Amniotic epithelial cell (primary cell): ENCODE measurements around the gene PDE2A.

Experiments
- DNase-seq: peaks from one replicate; pipeline ENCODE4 v3.0.0-alpha.2; 2010; ENCODE audit warnings: low read depth

Gene PDE2A

GRCh38 chr11:72682858-72683243 lies 8.6 kb upstream of the PDE2A start:
- no peak for DNase-seq

DNA sequence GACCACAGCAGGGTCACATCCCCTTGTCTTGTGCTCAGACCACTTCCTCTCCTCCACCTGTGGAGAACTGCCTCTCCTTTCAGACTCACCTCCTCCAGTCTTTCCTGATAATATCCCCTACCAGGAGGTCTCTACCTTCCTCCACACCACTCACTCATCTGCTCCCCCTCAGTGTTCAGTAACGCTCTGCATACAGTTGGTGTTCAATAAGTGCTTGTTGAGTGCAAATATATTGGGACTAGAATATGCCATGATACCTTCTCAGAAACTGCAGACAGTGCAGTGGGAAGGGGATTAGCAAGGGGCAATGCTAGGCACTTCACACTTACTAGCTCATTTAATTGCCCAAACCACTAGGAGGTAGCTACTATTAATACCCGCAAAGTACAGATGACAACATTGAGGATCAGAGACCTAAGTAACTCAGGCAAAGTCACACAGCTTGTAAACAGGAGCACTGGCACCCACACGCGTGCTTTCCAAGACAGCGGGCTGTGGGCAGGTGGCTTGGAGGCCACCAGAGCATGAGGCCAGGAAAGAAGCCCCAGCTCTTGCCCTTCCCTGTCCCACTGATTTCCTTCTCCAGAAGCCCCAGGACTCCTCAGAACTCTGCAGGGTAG lies 8.1 kb upstream of the PDE2A start:
- no peak for DNase-seq

DNA sequence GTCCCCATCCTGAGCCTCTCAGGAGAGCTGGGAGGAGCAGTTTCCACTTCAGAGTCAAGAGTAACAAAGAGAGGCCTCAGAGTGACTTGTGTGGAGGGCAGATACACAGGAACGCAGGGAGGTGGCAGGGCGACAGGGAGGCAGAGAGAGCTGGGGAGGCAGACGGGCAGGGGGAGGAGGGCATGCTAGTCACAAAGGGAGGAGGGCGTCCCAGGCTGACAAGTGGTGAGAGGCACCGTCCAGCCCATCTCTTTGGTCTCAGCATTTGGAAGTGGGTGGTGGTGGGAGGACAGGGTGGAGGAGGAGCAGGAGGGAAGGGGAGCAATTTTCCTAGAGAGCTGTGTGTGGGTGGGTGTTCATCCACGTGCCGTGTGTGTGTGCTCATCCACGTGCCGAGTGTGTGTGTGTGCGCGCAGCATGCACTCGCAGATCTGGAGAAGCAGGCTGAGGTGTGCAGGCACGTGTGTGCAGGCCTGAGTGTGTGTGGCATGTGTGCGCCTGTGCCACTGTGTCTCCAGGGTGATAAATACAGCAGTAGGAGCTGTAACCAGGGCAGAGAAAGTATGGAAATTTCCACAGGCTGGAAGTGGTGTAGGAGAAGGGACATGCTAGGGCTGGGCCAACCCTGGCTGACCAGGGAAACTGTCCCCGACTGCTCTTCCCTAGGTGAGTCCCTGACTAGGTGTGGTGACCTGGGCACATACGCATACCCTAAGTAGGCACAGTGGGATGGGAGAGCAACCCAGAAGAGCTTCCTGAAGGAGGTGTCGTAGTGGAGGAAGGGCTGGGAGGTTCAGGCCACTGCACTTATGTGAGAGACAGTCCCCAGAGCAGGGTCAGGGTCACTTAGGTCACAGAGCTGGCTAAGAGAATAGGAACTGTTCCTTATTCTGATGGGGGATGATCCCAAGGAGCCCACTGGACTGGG lies 7.3 kb upstream of the PDE2A start:
- DNase-seq = no peak

DNA sequence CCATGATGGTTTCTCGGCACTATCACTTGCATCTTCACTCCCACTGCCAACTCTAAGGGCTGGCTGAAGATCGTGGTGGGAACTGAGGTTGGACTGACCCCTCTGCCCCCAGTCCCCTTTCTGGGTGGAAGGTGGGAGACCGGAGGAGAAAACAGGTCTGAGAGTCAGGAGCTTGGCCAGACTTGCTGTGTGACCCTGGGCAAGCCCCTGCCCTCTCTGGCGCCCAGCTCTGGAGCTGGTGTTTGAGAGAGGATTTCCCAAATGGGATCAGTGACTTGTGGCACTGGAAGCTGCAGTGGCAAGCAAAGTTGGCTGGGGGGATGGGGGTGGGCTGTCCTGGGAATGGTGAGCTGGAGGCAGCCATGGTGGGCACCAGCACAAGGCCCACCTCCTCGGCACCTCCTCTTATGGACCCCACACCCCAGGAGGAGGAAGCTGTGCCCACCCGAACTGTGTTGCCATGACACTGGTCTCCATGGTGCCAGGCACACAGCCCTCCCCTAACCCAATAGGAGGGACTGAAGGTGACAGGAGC lies 6.5 kb upstream of the PDE2A start:
- DNase-seq = no peak

DNA sequence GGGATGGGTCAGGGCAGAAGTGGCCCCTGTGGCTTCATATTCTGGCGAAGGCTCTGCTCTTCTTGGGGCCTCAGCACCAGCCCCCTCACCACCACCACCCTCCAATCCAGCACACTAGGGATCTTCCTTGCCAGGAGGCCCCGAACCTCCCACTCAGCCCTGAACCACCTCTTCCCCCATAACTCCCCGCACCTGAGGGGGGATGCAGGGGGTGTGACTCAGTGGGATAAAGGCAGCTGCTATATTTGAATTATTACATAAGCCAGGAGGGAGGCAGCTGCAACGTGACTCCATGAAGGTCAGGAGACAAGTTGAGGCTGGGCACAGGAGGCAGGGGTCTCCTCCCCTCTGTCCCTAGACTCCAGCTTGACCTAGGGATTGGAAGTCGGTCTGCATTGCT lies 5.6 kb upstream of the PDE2A start:
- no peak for DNase-seq

GRCh38 chr11:72678524-72678923 lies 4.3 kb upstream of the PDE2A start:
- DNase-seq = no peak

- peak; percentile 34 for DNase-seq
These were observed 2.7 kb upstream of the PDE2A start for GRCh38 chr11:72676861-72677341.

DNA sequence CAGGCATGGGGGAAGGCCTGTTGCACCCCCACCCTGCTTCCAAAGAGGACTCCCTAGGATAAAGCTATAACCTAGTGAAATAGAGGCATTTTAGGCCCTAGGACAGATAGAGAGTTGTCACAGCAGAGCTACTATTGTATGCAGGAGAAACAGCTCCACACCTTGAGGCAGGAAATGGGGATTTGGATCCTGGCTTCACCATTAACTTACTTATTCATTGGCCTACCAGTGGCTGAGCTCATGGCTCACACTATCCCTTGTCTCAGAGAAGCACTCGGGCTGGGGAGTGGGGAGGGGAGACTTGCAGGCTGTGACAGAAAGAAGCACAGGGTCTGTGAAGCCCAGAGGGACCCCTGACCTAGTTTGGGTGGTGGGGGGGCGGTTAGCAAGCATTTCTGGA lies 999 bp upstream of the PDE2A start:
- no peak for DNase-seq

GRCh38 chr11:72673284-72673942 lies 809 bp downstream of the PDE2A start:
- DNase-seq = no peak

DNA sequence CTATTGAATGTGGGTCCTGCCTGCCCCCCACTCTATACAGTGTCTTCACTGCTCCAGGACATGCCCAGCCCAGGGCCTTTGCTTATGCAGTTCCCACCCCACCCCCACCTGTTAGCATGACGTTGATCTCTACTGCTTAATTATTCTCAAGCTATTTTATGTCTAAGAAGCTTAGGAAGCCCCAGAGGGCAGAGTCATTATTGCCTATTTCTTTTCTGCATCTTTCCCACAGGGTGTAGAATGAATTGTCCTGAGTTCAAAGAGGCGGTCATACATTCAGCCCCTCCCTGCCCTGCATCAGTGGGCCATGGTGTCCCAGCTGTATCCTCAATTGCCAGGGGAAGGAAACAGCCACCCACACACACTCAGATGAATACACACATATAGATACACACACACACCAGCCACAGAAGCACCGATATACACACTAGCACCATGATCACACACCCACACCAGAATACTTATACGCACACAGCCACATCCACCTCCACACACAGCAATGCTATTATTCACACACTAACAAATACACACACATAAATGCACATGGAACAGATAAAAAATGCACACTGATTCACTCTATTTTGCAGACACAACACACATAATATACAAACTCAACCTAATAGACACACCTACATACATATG lies 1.5 kb downstream of the PDE2A start:
- DNase-seq = no peak

DNA sequence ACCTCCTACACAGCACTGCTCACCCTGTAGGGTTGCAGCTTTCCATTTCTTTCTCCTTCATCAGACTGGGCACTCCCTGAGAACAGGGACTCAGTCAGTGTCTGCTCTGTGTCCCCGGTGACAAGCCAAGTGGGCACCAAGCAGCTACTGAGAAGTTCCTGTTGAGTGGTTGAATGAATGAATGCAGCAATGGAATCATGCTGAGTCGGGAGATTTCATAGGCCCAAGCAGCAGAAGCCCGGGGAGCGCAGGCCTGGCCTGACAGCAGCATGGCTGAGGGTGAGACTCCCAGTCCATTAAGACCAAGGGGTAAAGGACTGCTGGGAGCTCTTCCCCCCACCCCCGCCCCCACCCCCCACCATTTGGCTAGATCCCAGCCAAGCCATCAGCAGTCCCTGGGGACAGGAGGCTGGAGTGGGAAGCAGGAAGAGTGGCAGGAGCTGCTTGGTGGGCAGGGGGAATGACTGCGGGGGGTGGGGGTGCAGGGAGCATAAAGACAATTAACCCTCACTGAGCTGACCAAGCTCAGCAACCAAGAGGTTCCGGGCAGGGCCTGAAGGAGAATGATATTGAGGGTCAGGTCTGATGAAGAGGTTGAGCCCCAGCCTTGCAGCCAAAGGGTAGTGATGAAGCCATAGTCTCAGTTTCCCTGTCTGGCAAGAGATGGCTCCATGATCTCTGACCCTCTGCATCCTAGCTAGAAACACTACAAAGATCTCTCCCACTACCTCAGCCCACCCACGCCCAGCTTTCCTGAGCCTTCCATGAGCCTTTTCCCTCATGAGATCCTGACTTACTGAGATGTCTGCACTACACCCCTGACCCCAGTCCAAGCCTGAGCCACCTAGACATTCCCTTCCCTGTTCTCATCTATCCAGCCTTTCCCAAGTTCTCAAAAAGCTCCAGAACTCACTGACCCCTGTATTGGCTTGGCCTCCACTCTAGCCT lies 2.8 kb downstream of the PDE2A start:
- no peak for DNase-seq

GRCh38 chr11:72670041-72670440 lies 4.2 kb downstream of the PDE2A start:
- no peak for DNase-seq

DNA sequence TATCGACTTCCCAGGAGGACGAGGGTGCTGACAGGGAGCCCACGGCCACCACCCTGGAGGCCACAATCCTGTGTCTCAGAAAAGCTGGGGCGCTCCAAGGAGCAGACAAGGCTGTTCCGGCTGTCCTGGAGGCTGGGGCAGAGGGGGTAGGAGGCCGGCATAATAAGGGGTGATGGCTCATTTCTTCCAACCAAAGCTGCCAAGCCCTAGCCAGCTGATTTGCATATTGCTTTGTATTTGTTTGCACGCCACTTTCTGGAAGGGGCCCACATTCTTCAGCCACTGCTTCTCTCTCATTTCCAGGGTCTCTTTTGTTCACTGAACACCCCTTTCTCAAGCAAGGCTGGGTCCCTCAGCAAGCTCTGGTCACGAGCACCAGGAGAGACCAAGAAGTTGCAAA lies 4.7 kb downstream of the PDE2A start:
- no peak for DNase-seq

- DNase-seq = peak; percentile 28
These were observed 5.4 kb downstream of the PDE2A start for GRCh38 chr11:72668629-72669347.

- DNase-seq = no peak
These were observed 8.2 kb downstream of the PDE2A start for GRCh38 chr11:72665911-72666472.

GRCh38 chr11:72662036-72662435 lies 12.2 kb downstream of the PDE2A start:
- DNase-seq = no peak

DNA sequence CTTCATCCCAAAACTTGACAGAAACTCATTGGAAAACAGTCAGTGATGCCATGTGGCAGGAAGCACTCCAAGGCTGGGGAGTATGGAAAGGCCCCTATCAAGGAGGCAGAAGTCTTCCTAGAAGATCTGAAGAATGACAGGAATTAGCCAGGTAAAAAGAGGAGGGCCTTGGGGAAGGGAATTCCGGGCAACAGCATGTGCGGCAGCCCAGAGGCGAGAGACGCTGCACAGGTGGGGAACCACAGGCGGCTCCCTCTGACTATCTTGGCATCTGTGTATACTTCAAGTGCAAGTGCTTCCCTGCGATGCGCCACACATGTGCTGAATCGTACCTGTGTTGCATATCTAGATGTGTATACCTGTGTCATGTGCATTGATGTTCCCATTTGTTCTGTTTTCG lies 12.7 kb downstream of the PDE2A start:
- DNase-seq = no peak

DNA sequence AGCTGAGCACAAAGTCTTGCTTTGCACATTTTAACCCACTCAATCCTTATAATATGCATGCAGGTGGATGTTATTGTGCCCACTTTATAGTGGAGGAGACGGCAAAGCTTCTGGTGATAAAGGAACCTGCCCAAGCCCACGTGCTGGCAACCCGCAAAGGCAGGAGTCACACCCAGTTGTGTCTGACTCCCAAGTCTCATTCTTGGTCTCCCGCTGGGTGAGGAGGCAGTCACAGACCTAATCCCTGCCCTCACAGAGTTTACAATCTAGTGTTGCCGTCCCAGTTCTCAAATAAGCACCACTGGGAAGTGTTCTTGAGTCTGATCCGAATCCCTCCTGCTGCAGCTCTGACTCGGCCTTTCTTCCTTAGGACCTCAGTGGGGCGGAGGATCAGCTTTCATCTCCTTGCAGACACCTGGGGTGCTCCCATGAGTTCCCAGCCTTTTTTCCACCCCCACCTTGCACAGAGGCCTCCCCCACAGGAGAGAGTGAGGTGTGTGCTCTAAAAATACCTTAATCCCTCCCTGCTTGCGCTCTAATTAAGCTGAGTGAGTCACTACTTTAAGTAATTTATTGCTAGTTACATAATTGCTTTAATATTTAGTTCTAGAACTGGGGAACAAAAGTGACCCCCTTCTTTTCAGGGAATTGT lies 15.1 kb downstream of the PDE2A start:
- DNase-seq = no peak

GRCh38 chr11:72657411-72658100 lies 16.7 kb downstream of the PDE2A start:
- DNase-seq = no peak
